B cell (primary cell): ENCODE measurements around the gene FADS6. TPM values are rescaled to one million over a fixed set of nuclear protein-coding genes. Genes with fewer than 3 reads are reported as not detected.

ENCODE experiments used
- ATAC-seq: fragments of 200-7000 bp; cut with Tn5 transposase; one replicate; pipeline ENCODE4 v1.10.0; 2021; ENCODE audit warnings: low read depth, mild to moderate bottlenecking, moderate number of reproducible peaks, moderate library complexity
- CTCF ChIA-PET: fragments of 350-600 bp; sonication (Branson Sonifier 250); formaldehyde crosslinking; loops from one replicate; lab custom pipeline; 2021; ENCODE audit warnings: antibody characterized with exemption, inconsistent platforms; lab: Charles Lee
- POLR2A ChIA-PET: fragments of 350-600 bp; sonication (Branson Sonifier 250); formaldehyde crosslinking; loops from one replicate; lab custom pipeline; 2021; ENCODE audit warnings: antibody characterized with exemption; lab: Charles Lee
- DNase-seq: peaks from one replicate; pipeline ENCODE4 v3.0.0; 2013
- H2AFZ ChIP-seq: 2 replicates; pipeline ENCODE4 v1.6.1; 2012; ENCODE audit warnings: mild to moderate bottlenecking, low read depth, low read length; ENCODE audit not compliant: insufficient read depth, poor library complexity, severe bottlenecking
- H3K27ac ChIP-seq, 2 donors: 1 replicate in 1 of 2; 2 replicates in 1 of 2; pipeline ENCODE4 v1.5.1; 2012 to 2013; ENCODE audit warnings: low read length in 2 of 2, mild to moderate bottlenecking in 2 of 2, moderate library complexity in 1 of 2
- H3K27me3 ChIP-seq, 4 experiments: fragments of 200-600 bp in 1 of 4; sonication (generic) in 1 of 4; replicated peaks in 1 of 4; 1 replicate in 2 of 4; 2 replicates in 2 of 4; pipeline versions ENCODE4 v1.6.1 to v1.7.0; 2013 to 2016; ENCODE audit warnings: low read length in 3 of 4, mild to moderate bottlenecking in 2 of 4, mixed read lengths in 1 of 4, moderate library complexity in 1 of 4; ENCODE audit not compliant: insufficient read depth in 4 of 4, control insufficient read depth in 3 of 4; ENCODE audit errors: control extremely low read depth in 1 of 4
- H3K36me3 ChIP-seq, 2 experiments: replicated peaks in 1 of 2; 1 replicate in 1 of 2; 2 replicates in 1 of 2; pipeline versions ENCODE4 v1.6.1 to v1.7.1; 2013; ENCODE audit warnings: low read length in 1 of 2; ENCODE audit not compliant: insufficient read depth in 2 of 2, control insufficient read depth in 1 of 2; ENCODE audit errors: control extremely low read depth in 1 of 2, extremely low read depth in 1 of 2
- H3K4me1 ChIP-seq, 2 donors: fragments of 200-600 bp in 1 of 2; sonication (generic) in 1 of 2; 1 replicate in 1 of 2; 2 replicates in 1 of 2; pipeline versions ENCODE4 v1.5.1 to v1.6.1; 2013 to 2017; ENCODE audit warnings: low read length in 2 of 2; ENCODE audit not compliant: control insufficient read depth in 2 of 2, insufficient read depth in 2 of 2
- H3K4me2 ChIP-seq: replicated peaks from 2 replicates; pipeline ENCODE3; 2012; ENCODE audit warnings: mild to moderate bottlenecking, low read depth, low read length; ENCODE audit not compliant: poor library complexity, severe bottlenecking
- H3K4me3 ChIP-seq, 5 experiments: fragments of 200-600 bp in 1 of 5; sonication (generic) in 1 of 5; 1 replicate in 3 of 5; 2 replicates in 2 of 5; pipeline versions ENCODE4 v1.5.1 to v1.7.0; 2011 to 2016; ENCODE audit warnings: low read length in 4 of 5, mild to moderate bottlenecking in 4 of 5, low read depth in 2 of 5, control low read depth in 1 of 5, moderate library complexity in 1 of 5; ENCODE audit not compliant: insufficient read depth in 1 of 5; ENCODE audit errors: control extremely low read depth in 1 of 5, extremely low read depth in 1 of 5
- H3K79me2 ChIP-seq: fragments of 200-600 bp; sonication (generic); one replicate; pipeline ENCODE4 v1.6.0; 2016; ENCODE audit warnings: low read length; ENCODE audit not compliant: control insufficient read depth, insufficient read depth
- H3K9ac ChIP-seq: fragments of 200-600 bp; sonication (generic); 2 replicates; pipeline ENCODE4 v1.6.1; 2017; ENCODE audit warnings: mild to moderate bottlenecking, low read length, moderate library complexity
- H3K9me3 ChIP-seq, 3 donors: one replicate each; pipeline versions ENCODE4 v1.6.1 to v1.7.1; 2013; ENCODE audit warnings: low read length in 2 of 3; ENCODE audit not compliant: control insufficient read depth in 2 of 3, insufficient read depth in 1 of 3; ENCODE audit errors: control extremely low read depth in 1 of 3
- H4K20me1 ChIP-seq: 2 replicates; pipeline ENCODE4 v1.6.0; 2012; ENCODE audit warnings: mild to moderate bottlenecking, low read length; ENCODE audit not compliant: insufficient read depth, control insufficient read depth, poor library complexity, severe bottlenecking
- H3K27ac Mint-ChIP-seq: one replicate; pipeline ENCODE4 v1.8.0; 2021; ENCODE audit warnings: mixed read lengths
- H3K27me3 Mint-ChIP-seq: one replicate; pipeline ENCODE4 v1.8.0; 2021; ENCODE audit warnings: mixed read lengths
- H3K4me1 Mint-ChIP-seq: one replicate; pipeline ENCODE4 v1.8.0; 2021; ENCODE audit warnings: mixed read lengths
- H3K4me3 Mint-ChIP-seq: one replicate; pipeline ENCODE4 v1.8.0; 2021; ENCODE audit warnings: mixed read lengths
- H3K9me3 Mint-ChIP-seq: one replicate; pipeline ENCODE4 v1.8.0; 2022; ENCODE audit warnings: mixed read lengths; ENCODE audit not compliant: insufficient read depth
- CTCF ChIP-seq: fragments of 200-600 bp; IDR thresholded peaks from one replicate; pipeline ENCODE4 v1.8.0; 2022; ENCODE audit warnings: antibody characterized with exemption, mild to moderate bottlenecking
- EZH2 ChIP-seq: IDR thresholded peaks from 2 replicates; pipeline ENCODE4 v1.6.1; 2012; ENCODE audit warnings: borderline replicate concordance, low read depth, mild to moderate bottlenecking, moderate library complexity, low read length; ENCODE audit not compliant: insufficient read depth, poor library complexity, severe bottlenecking
- WGBS: methylation state at CpG from one replicate; pipeline ENCODE4 v1.1.5; 2013; ENCODE audit warnings: missing lambda C conversion rate; ENCODE audit not compliant: insufficient coverage; 5-methylcytosine and 5-hydroxymethylcytosine counted together
- intact Hi-C: fragments of 100-400 bp; cut with micrococcal nuclease; formaldehyde crosslinking; loops from one replicate; pipeline ENCODE4 v1.10.0; 2022
- polyA plus RNA-seq: library from polyadenylated mRNA; depleted of rRNA; stranded (reverse); fragments of >200 nt; gene quantifications from 2 replicates; pipeline ENCODE4 v1.2.3, GENCODE V29; 2012
- total RNA-seq, 2 donors: library from RNA; stranded (reverse); fragments of 120-200 nt in 1 of 2; gene quantifications; 1 replicate in 1 of 2; 2 replicates in 1 of 2; pipeline versions ENCODE4 v1.2.3 to v1.2.4, GENCODE V29; 2013 to 2022

The FADS6 gene
- total and polyA plus RNA-seq, 2 donors (not counting 1 experiment from before 2014, with no cell fraction given): not detected

- H3K4me1 Mint-ChIP-seq: peaks cover 15% of the 10 kb centered on the region
- 57% methylated on average over 1 of the region's 3 CpGs for WGBS
- Histone ChIP-seq H3K9ac (no peak overlapping the region), H3K4me3 (no peak overlapping the region), H3K27me3 (peaks cover 0 to 71% (median 35%) of the 10 kb centered on the region in 4 experiments), H3K79me2 (no peaks in the 10 kb centered on the region), H3K4me1 (peaks cover 24 to 25% of the 10 kb centered on the region in 2 donors), H3K9me3 (peaks cover 0 to 16% (median 0%) of the 10 kb centered on the region in 3 donors), H3K36me3 (no peaks in the 10 kb centered on the region), H3K27ac (no peak overlapping the region), H2AFZ (no peak overlapping the region), H4K20me1 (no peaks in the 10 kb centered on the region), H3K4me2 (no peak overlapping the region)
- no peaks in the 10 kb centered on the region for H3K9me3 Mint-ChIP-seq
- DNase-seq (no peak), ATAC-seq (no peak)
- intact Hi-C loops: no loop called here
- no peak for TF ChIP-seq EZH2
- no peak for TF ChIP-seq CTCF
- ChIA-PET CTCF (interaction anchor here (2.3 kb wide), 1 partner anchor 33 kb away, joined by 16 read pairs; no protein-coding TSS in a partner anchor), POLR2A (no interaction called here)
- peaks cover 50% of the 10 kb centered on the region for H3K27me3 Mint-ChIP-seq
- no peak overlapping the region for H3K27ac Mint-ChIP-seq
- peak overlapping the region; percentile 59 for H3K4me3 Mint-ChIP-seq
Measured at GRCh38 chr17:74925242-74925641, 31.8 kb upstream of the FADS6 start.

- DNase-seq (peak; percentile 43), ATAC-seq (no peak)
- H3K9ac ChIP-seq: peak within 1 kb of the TSS; percentile 48
- TF ChIP-seq EZH2 (peak; percentile 30), CTCF (no peak)
- peaks cover 0 to 76% (median 35%) of the 10 kb centered on the region in 4 experiments for H3K27me3 ChIP-seq
- Mint-ChIP-seq H3K27me3 (peaks cover 49% of the 10 kb centered on the region), H3K27ac (no peak within 1 kb of the TSS), H3K4me1 (peaks cover 15% of the 10 kb centered on the region), H3K9me3 (no peaks in the 10 kb centered on the region), H3K4me3 (peak within 1 kb of the TSS; percentile 62)
- no peaks in the 10 kb centered on the region for H4K20me1 ChIP-seq
- no peaks in the 10 kb centered on the region for H3K36me3 ChIP-seq
- WGBS: 7% methylated on average over 43 of the region's 54 CpGs
- POLR2A ChIA-PET: no interaction called here
- H3K9me3 ChIP-seq: peaks cover 0 to 16% (median 0%) of the 10 kb centered on the region in 3 donors
- intact Hi-C loops: no loop called here
- no peaks in the 10 kb centered on the region for H3K79me2 ChIP-seq
- no peak within 1 kb of the TSS for H3K27ac ChIP-seq
- peak within 1 kb of the TSS; percentile 75 for H3K4me2 ChIP-seq
- H3K4me1 ChIP-seq: peaks cover 24 to 25% of the 10 kb centered on the region in 2 donors
- peak within 1 kb of the TSS in 3 of 5 experiments; percentile 18 to 37 (median 29) for H3K4me3 ChIP-seq
- CTCF ChIA-PET: interaction anchor here (0.5 to 2.3 kb wide), 4 partner anchors 34 to 277 kb away, joined by 3 to 16 read pairs (median 4); no protein-coding TSS in a partner anchor
- H2AFZ ChIP-seq: peak within 1 kb of the TSS; percentile 57
Measured at GRCh38 chr17:74924250-74924948, 31.0 kb upstream of the FADS6 start, which contains the start of gene OTOP2. TSS of gene OTOP2 (plus strand) at chr17:74924273. CDS start at chr17:74924633, 360 bp downstream.
